Inferior parietal cortex (tissue), 1 donor: ENCODE measurements around the gene ERCC5.

Experiments used
- DNase-seq: peaks from one replicate; pipeline ENCODE4 v3.0.0-alpha.2; 2016; ENCODE audit errors: extremely low spot score

The ERCC5 gene

GRCh38 chr13:102917019-102917418 is 71.2 kb downstream of the ERCC5 start:
- no peak for DNase-seq

GRCh38 chr13:102922184-102922583 is 76.4 kb downstream of the ERCC5 start:
- DNase-seq: no peak
